Activated B cell treated with CpG ODN at 0.5 μM for 24 hours (primary cell): ENCODE measurements around the gene ALKAL2. TPM values are rescaled to one million over a fixed set of nuclear protein-coding genes. Genes with fewer than 3 reads are reported as not detected.

Experiments
- ATAC-seq: fragments of 200-7000 bp; cut with Tn5 transposase; one replicate; pipeline ENCODE4 v1.10.0; 2021; ENCODE audit warnings: low read depth, mild to moderate bottlenecking, moderate library complexity
- CTCF ChIA-PET: fragments of 350-600 bp; sonication (Branson Sonifier 250); formaldehyde crosslinking; loops from one replicate; lab custom pipeline; 2021; ENCODE audit warnings: antibody characterized with exemption; lab: Charles Lee
- POLR2A ChIA-PET: fragments of 350-600 bp; sonication (Branson Sonifier 250); formaldehyde crosslinking; loops from one replicate; lab custom pipeline; 2021; ENCODE audit warnings: antibody characterized with exemption; lab: Charles Lee
- DNase-seq: peaks from one replicate; pipeline ENCODE4 v3.0.0; 2022
- H3K27ac Mint-ChIP-seq: one replicate; pipeline ENCODE4 v1.8.0; 2020; ENCODE audit warnings: mixed read lengths
- H3K27me3 Mint-ChIP-seq: one replicate; pipeline ENCODE4 v1.8.0; 2021; ENCODE audit warnings: mixed read lengths
- H3K36me3 Mint-ChIP-seq: one replicate; pipeline ENCODE4 v1.8.0; 2021; ENCODE audit warnings: low read depth, mixed read lengths
- H3K4me1 Mint-ChIP-seq: one replicate; pipeline ENCODE4 v1.8.0; 2021; ENCODE audit warnings: mixed read lengths
- H3K4me3 Mint-ChIP-seq: one replicate; pipeline ENCODE4 v1.8.0; 2020; ENCODE audit warnings: mild to moderate bottlenecking, mixed read lengths
- H3K9me3 Mint-ChIP-seq: one replicate; pipeline ENCODE4 v1.8.0; 2020; ENCODE audit warnings: mixed read lengths
- CTCF ChIP-seq: fragments of 200-600 bp; IDR thresholded peaks from one replicate; pipeline ENCODE4 v1.8.0; 2022; ENCODE audit warnings: antibody characterized with exemption, mild to moderate bottlenecking
- intact Hi-C: fragments of 100-400 bp; cut with micrococcal nuclease; formaldehyde crosslinking; loops from one replicate; pipeline ENCODE4 v1.15.1; 2024
- total RNA-seq: library from RNA; stranded (reverse); gene quantifications from 2 replicates; pipeline ENCODE4 v1.2.3, GENCODE V29; 2022

The ALKAL2 gene
- total RNA-seq, 1 donor from 2014 or later, result not detected

- H3K4me1 Mint-ChIP-seq, result peaks cover 17% of the 10 kb centered on the region
- peak overlapping the region; percentile 55 for H3K4me3 Mint-ChIP-seq
- peaks cover 20% of the 10 kb centered on the region for H3K27me3 Mint-ChIP-seq
- ATAC-seq, result no peak
- ChIA-PET POLR2A (interaction anchor here (0.7 kb wide), 1 partner anchor 40 kb away, joined by 9 read pairs; no protein-coding TSS in a partner anchor), CTCF (no interaction called here)
- peaks cover 16% of the 10 kb centered on the region for H3K36me3 Mint-ChIP-seq
- intact Hi-C loops, result no loop called here
- no peak for DNase-seq
- no peak overlapping the region for H3K27ac Mint-ChIP-seq
- H3K9me3 Mint-ChIP-seq, result no peaks in the 10 kb centered on the region
- TF ChIP-seq CTCF, result no peak
Observed at GRCh38 chr2:286774-287392, 1.0 kb downstream of the ALKAL2 start.

- Mint-ChIP-seq H3K9me3 (no peaks in the 10 kb centered on the region), H3K27me3 (peaks cover 18% of the 10 kb centered on the region), H3K27ac (no peak overlapping the region), H3K36me3 (peaks cover 24% of the 10 kb centered on the region), H3K4me3 (no peak overlapping the region), H3K4me1 (peaks cover 17% of the 10 kb centered on the region)
- intact Hi-C loops, result no loop called here
- ATAC-seq (no peak), DNase-seq (no peak)
- ChIA-PET CTCF (interaction anchor here (1.4 kb wide), 1 partner anchor 351 kb away, joined by 3 read pairs; no protein-coding TSS in a partner anchor), POLR2A (interaction anchor here (0.7 kb wide), 1 partner anchor 21 kb away, joined by 3 read pairs; the partner anchor contains the start of gene ACP1)
- no peak for TF ChIP-seq CTCF
Observed at GRCh38 chr2:286035-286434, 1.9 kb downstream of the ALKAL2 start.

- Mint-ChIP-seq H3K4me3 (no peak overlapping the region), H3K4me1 (peaks cover 17% of the 10 kb centered on the region), H3K36me3 (peaks cover 29% of the 10 kb centered on the region), H3K27me3 (peaks cover 18% of the 10 kb centered on the region), H3K27ac (no peak overlapping the region), H3K9me3 (no peaks in the 10 kb centered on the region)
- TF ChIP-seq CTCF, result no peak
- ATAC-seq, result no peak
- intact Hi-C loops, result no loop called here
- DNase-seq, result no peak
- ChIA-PET POLR2A (no interaction called here), CTCF (interaction anchor here (1.4 kb wide), 1 partner anchor 351 kb away, joined by 3 read pairs; no protein-coding TSS in a partner anchor)
Observed at GRCh38 chr2:285531-285930, 2.4 kb downstream of the ALKAL2 start.

- Mint-ChIP-seq H3K9me3 (no peaks in the 10 kb centered on the region), H3K36me3 (peaks cover 34% of the 10 kb centered on the region), H3K4me3 (no peak overlapping the region), H3K27ac (no peak overlapping the region), H3K27me3 (peaks cover 16% of the 10 kb centered on the region), H3K4me1 (peaks cover 15% of the 10 kb centered on the region)
- intact Hi-C loops, result no loop called here
- POLR2A ChIA-PET, result no interaction called here
- ATAC-seq (no peak), DNase-seq (no peak)
- CTCF ChIA-PET, result interaction anchor here (1.4 kb wide), 1 partner anchor 352 kb away, joined by 3 read pairs; no protein-coding TSS in a partner anchor
- no peak for TF ChIP-seq CTCF
Observed at GRCh38 chr2:284896-285492, 2.9 kb downstream of the ALKAL2 start.
